ENCODE results near the gene AKR1C4.

DNA sequence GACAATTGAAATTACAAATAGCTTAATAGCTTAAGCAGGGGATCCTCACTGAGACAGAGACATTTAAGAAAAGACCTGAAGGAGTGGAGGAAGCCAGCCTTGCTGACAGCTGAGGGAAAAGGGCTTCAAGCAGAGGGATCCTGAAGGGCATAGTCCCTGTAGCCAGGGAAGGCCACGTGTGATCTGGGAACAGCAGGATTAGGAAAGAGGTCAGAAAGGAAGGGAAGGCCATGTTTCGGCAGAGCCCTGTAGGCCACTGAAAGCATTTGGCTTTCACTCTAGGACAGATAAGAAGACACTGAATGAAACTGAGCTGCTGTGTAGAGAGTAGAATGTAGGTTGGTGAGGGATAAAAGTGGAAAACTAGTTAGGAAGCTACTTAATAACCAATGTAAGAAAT, 8.3 kb upstream of the AKR1C4 start:
- TF ChIP-seq, protein P1, sequence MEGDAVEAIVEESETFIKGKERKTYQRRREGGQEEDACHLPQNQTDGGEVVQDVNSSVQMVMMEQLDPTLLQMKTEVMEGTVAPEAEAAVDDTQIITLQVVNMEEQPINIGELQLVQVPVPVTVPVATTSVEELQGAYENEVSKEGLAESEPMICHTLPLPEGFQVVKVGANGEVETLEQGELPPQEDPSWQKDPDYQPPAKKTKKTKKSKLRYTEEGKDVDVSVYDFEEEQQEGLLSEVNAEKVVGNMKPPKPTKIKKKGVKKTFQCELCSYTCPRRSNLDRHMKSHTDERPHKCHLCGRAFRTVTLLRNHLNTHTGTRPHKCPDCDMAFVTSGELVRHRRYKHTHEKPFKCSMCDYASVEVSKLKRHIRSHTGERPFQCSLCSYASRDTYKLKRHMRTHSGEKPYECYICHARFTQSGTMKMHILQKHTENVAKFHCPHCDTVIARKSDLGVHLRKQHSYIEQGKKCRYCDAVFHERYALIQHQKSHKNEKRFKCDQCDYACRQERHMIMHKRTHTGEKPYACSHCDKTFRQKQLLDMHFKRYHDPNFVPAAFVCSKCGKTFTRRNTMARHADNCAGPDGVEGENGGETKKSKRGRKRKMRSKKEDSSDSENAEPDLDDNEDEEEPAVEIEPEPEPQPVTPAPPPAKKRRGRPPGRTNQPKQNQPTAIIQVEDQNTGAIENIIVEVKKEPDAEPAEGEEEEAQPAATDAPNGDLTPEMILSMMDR (IDR thresholded peaks at IDR 0.05) = no peak
- TF ChIP-seq POLR2A (IDR thresholded peaks at IDR 0.05) = no peak
